Testis (tissue), 2 donors: Measurements from ENCODE around the gene GLYAT.

Source experiments
- POLR2A ChIP-seq: fragments of 450-650 bp; IDR thresholded peaks from one replicate; pipeline ENCODE4 v1.6.1; 2017; ENCODE audit warnings: antibody characterized with exemption, mild to moderate bottlenecking, moderate library complexity
- TF ChIP-seq, protein P1 (sequence below), 3 experiments: fragments of 450-650 bp in 2 of 3; fragments of 200-600 bp in 1 of 3; sonication (generic) in 1 of 3; IDR thresholded peaks; one replicate each; pipeline ENCODE4 v1.5.1; 2016 to 2019; ENCODE audit warnings: antibody characterized with exemption in 3 of 3, mild to moderate bottlenecking in 2 of 3, moderate library complexity in 1 of 3

DNA sequence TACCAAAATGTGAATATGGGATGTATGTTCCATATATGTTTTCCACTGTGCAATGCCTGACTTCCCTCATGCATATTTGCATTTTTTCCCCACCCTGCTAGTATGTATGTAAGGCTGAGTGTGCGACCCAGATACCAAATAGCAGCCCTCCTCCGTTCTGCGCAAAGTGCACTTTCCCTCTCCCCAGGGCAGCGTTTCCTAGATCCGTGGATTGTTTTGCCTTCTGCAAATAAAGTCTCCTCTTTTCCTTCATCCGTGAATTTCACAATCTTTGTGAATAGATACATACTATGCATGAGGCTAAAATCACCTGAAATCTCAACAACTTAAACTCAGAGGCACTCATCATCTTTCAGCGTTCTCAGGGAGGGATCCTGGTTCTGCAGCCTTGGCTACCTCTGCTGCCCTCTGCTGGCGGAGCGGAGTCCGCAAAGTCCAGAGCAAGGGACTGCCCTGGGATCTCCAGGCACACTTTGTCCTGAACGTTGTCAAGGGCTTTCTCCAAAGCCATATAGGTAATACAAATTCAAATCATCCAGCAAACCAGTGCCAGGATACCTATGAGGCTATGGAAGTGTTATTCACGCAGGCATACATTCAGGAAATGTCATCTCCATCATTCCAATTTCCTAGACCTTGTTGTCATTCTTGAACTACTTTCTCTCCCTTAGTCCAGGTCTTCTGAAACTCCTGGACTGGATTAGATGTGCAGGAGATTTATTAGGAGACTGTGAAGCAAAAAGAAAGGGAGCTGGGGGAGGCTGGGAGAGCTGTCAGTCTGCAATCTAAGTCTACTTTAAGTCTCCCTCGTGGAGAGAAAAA lies 56.2 kb downstream of the GLYAT start:
- TF ChIP-seq, protein P1, sequence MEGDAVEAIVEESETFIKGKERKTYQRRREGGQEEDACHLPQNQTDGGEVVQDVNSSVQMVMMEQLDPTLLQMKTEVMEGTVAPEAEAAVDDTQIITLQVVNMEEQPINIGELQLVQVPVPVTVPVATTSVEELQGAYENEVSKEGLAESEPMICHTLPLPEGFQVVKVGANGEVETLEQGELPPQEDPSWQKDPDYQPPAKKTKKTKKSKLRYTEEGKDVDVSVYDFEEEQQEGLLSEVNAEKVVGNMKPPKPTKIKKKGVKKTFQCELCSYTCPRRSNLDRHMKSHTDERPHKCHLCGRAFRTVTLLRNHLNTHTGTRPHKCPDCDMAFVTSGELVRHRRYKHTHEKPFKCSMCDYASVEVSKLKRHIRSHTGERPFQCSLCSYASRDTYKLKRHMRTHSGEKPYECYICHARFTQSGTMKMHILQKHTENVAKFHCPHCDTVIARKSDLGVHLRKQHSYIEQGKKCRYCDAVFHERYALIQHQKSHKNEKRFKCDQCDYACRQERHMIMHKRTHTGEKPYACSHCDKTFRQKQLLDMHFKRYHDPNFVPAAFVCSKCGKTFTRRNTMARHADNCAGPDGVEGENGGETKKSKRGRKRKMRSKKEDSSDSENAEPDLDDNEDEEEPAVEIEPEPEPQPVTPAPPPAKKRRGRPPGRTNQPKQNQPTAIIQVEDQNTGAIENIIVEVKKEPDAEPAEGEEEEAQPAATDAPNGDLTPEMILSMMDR (IDR thresholded peaks at IDR 0.05): peak; percentile 74 to 89 (median 75)
- TF ChIP-seq POLR2A: no peak
